NOMO-1 (cell line): ENCODE results near the gene ZNF319.

ENCODE experiments used
- DNase-seq, 2 experiments: peaks; one replicate each; lab custom pipeline; 2025; ENCODE audit not compliant: unreplicated experiment in 2 of 2; lab: John Stamatoyannopoulos, UW

Gene ZNF319

DNA sequence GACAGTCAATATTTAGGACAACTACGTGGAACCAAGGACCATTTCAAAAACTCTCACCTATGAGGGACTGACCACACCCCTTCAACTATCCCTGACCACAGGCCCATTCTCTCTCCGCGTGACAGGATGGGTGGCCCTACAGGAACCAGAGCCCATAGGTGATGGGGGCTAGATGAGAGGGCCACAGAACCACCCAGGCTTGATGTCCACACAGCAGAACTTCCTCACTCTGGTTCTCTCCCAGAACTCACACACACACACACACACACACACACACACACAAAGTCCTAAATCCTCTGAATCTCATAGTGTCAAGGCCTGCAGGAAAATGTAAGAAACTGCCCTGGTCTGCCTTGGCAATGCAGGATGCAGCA, 1.5 kb downstream of the ZNF319 start:
- no peak for DNase-seq

DNA sequence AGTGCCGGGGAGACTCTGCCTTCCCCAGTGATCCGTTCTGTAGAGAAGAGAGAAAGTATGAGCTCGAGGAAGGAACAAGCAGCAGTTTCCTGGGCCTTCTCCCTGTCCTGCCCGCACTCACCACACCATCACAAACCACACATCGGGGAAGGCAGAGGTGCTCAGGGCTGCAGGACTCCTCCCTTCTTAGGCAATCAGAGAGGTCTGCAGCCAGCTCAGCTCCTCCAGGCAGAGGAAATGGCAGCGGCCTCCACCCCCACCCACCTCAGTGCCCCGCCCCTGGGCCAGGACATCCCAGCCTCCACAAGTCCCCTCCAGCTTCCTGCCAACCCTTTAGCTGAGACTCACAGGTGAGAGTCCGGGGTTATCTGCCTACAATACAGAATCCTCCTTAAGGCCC, 2.0 kb downstream of the ZNF319 start:
- DNase-seq, result peak; percentile 58 to 75

DNA sequence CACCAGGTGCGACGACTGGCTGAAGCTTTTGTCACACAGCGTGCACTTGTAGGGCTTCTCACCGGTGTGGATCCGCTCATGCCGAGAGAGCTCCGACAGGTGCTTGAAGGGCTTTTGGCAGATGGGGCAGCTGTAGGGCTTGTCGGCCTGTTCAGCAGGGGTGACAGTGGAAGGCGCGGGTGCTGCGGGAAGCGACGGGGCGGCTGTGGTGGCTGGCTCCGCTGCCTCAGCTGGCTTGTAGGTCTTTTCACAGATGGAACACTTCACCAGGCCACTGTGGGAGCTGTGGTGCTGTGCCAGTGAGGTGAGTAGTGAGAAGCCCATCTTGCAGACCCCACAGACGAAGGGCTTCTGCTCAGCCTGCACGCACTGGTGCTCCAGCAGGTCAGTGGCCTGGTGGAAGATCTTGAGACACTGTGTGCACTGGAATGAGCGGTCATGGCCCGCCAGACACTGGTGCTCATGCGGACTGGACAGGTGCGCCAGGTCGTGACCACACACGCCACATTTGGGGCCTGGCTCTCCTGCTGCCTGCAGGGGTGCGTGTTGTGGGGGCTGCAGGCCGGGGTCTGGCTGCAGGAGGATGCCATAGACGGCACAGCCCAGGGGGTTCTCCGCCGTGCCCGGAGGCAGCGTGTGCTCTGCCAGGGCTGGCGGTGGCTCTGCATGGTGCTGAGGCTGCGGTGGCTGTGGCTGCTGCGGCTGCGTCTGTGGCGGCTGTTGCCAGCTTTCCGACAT, 2.8 kb downstream of the ZNF319 start:
- no peak for DNase-seq

DNA sequence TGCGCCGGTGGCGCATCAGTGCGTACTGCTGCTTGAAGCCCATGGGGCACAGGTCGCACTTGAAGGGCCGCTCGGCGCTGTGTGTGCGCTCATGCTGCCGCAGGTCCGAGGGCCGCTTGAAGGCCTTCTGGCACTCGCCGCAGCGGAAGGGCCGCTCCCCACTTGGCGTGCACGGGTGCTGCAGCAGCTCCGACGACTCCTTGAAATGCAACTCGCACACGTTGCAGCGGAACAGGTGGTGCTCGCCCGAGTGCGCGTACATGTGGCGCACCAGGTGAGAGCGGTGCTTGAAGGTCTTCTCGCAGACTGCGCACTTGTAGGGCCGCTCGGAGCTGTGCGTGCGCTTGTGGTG, 3.3 kb downstream of the ZNF319 start:
- no peak for DNase-seq

DNA sequence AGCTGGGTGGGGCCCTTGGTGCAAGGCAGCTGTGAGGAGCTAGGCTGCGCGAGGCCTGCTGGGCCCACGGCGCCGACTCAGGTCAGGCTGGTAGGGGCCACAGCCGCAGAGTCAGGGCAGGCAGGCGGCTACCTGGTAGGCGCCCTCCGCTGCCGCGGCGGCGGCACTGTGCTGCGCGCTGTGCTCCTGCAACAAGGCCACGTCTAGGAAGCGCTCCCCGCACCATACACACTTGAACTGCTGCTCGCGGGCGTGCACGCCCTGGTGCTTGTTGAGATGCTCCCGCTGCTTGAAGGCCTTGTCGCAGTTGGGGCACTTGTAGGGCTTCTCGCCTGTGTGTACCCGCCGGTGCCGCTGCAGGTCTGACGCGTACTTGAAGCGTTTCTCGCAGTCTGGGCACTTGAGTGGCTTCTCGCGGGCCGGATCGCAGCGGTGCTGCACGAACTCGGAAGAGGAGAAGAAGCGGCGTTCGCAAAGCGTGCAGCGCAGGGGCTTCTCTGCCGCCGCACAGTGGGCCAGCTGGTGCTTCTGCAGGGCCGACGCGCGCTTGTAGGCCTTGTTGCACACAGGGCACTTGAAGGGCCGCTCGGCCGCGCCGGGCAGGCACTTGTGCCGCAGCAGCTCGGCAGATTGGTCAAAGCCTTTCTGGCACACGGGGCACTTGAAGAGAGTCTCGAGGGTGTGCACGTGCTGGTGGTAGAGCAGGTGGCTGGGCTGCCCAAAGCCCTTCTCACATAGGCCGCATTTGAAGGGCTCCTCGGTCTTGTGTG, 3.9 kb downstream of the ZNF319 start:
- DNase-seq, result no peak

DNA sequence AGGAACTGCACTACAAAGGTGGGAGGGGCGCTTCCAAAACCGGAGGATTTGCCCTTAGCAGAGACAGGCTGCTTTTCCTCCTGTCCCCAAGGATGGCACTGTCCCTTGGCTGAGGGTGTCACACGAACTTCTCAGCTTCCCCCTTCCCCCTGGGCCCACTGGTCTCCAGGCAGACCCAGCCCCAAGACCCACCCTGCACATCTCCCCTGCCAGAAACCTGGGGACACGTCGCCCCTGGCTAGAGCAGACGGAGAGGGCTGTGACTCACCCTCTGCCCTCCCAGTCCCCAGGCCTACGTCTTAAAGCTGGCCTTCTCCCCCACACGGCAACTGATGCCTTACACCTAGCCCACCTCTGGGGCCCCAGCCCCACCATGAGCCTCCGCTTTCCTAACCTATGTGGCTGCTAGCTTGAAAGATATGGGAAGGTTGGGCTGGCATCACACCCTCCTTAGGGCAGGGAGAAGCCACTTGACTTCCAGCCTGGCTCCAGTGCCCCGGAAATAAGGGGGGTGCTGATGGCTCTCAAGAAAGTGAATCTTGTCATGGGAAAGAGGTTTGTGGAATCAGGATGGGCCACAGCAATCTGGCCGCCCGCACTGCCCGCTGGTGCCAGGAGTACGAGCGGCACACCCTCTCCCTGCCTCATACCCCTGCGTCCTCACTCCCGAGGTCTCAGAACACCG, 4.6 kb downstream of the ZNF319 start:
- DNase-seq, result no peak

DNA sequence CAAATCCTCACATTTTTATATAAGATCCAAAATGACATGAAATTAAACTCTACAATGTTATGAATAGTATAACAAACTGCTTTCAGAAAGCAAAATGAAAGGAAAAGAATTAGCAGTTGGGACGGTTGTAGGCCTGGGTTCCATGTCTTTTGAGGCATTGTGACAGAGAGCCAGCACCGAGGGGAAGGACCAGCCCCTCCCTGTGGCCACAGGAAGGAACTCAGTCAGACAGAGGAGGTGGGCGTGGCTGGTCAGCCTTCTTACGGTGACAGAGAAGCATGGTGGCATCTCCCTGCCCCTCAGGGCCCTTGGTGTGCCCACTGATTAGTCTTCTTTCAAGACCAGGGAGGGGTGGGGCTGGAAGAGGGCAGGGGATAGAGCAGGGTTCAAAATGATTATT, 5.7 kb downstream of the ZNF319 start:
- DNase-seq, result peak; percentile 76 to 80

DNA sequence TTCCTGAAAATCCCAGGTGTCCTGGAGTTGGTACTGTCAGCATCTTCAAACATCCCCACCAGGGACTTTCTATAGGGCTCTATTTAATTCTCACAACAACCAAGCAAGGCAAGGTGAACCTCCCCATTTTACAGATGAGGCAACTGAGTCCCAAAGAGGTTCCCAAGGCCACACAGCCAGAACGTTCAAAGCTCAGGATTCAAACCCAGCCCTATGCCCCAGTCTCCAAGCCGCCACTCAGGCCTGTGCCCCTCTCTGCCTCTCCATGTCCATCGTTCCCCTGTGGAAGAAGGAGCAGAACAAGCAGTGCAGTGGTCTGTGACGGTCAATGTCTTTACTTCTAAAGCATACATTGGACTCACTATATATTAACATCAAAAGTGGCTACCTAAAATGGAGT, 6.1 kb downstream of the ZNF319 start:
- no peak for DNase-seq

DNA sequence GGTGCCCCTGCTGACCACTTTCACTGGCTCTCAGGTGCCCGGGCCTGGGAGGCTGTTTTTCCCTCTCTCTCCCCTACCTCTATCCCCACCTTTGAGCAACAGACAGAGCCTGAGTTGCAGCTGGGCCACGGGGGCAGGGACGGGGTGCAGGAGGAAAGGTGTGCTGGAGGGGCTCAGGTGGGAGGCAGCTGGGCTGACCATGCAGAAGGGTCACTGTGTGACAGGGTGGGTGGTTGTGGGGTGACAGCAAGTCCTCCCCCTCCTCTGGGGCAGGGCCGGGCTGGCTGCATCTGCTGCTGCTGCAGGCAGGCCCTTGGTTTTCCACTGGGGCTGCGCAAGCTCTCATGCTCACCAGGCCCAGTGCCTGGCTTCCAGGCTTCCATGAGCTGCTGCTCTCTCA, 6.6 kb downstream of the ZNF319 start:
- DNase-seq, result no peak

DNA sequence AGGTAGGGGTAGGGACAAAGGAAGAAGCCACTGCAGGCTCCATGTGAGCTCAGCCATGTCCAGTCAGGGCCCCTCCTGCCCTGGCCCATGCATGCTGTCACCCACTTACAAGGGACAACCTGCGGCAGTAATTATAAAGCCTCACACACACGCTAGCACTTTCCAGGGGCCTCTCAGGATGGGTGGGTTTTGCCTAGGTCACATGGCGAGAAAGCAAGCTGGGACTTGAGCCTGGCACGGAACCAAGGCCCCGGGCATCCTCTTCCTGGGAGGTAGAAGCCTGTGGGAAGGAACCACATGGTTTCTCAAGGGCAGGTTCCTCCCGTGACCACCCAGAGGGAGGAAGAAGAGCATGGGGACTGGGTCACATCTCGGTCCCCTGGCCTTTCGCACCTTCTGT, 7.0 kb downstream of the ZNF319 start:
- DNase-seq, result no peak

DNA sequence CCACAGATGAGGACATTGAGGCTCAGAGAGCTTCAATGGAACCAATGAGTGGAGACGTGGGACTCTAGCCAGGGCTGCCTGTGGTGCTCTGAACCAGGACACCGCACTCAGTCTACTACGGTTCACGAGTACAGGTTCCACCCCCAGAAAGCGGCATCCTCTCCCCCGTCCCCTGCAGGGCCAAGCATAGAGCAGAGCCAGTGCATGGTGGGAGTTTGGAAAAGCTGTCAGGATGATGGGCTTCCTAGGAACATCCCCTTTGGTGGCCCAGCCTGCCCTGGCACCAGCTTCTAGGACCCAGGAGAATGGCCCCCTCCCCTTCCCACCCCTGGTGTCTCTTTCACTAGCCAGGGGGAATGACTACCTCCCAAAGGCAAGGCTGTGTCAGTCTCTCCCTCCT, 8.4 kb downstream of the ZNF319 start:
- DNase-seq, result no peak

DNA sequence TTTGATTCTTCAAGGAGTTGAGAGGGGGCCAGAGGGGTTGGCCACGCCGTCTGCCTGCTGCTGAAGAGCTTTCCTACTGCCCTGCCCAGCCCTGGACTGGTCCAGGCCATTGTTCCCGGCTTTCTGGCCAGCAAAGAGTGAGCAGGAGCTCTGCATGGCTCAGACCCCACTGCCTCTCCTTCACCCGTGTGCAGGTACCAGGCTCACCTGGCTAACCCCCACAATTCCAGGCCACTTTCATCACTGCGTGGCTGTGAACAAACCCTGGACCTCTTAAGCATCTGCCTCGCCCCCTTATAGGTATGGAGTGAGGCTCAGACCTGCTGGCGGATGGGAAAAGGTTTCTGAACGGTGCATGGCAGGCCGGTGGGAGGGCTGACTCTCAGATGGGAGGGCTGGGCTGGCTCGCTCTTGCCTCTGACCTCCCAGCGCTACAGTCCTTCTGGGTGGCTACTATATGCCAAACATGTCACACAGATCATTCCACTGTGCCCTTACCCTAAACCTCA, 8.9 kb downstream of the ZNF319 start:
- DNase-seq, result no peak

DNA sequence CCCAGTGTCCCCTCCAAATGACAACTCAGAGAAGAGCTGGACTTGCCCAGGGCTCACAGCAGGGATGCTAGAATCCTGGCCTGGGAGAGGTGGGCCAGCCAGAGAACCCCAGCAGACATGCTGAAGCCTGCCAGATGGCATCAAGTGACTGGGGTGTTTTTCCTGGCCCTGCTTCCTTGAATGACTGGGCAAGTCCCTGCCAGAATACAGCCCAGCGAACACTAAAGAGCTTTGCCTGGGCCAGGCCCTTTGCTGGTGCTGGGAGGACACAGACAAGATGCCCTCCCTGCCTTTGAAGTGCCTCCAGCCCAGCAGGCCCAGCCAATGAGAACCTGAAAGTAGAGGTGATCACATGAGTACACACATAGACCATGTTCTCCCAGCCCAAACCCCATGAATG, 11.5 kb downstream of the ZNF319 start:
- no peak for DNase-seq

DNA sequence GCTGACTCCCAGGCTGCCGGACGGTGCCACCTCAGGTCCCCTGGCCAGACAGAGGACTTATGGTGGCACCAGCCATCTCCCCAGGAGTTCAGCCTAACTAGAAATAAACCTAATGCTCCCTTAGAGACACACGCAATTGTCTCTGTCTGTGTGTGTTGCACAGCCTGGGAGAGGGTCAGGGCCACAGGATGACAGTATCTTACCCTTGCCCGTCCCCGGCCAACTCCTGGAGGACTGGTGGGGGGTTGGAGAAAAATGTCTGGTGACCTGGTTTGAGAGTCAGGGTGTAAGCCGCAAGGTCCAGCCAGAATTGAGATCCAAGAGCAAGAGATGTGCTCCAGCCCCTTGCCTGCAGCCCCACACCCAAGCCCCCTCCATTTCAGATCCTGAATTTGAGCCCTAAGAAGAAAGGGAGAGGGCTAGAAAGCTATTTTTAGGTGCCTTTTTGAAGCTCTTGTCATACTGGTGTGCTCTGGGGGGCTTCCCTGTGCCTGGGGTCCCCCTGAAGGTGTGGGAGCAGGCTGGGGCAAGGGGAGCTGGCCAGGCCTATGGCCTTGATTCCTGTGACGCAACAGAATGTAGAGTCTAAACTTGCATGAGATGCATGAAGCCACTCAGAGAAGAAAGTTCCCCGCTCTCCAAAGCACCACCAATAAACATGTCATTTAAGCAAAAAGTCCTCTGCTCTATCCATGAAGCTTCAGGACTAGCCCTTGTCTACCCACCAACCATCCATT, 12.9 kb downstream of the ZNF319 start:
- no peak for DNase-seq

DNA sequence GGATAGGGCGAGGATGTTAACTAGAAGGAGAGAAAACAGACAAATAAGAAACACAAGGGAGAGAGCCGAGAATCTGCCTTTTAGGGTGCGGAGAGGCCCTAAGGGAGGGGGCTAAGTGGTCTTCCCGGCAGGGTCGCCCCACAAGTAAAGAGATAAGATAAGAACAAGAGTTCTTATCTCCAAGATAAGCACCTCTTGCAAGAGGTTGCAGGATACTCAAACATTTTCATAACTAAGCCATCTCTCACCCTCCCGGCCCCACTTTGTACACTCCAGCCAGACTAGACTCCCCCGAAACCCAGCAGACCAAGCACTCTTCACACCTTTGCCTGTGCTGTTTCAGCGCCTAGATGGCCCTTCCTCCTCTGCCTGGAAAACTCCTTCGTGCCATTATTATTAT, 14.3 kb downstream of the ZNF319 start:
- DNase-seq, result no peak

DNA sequence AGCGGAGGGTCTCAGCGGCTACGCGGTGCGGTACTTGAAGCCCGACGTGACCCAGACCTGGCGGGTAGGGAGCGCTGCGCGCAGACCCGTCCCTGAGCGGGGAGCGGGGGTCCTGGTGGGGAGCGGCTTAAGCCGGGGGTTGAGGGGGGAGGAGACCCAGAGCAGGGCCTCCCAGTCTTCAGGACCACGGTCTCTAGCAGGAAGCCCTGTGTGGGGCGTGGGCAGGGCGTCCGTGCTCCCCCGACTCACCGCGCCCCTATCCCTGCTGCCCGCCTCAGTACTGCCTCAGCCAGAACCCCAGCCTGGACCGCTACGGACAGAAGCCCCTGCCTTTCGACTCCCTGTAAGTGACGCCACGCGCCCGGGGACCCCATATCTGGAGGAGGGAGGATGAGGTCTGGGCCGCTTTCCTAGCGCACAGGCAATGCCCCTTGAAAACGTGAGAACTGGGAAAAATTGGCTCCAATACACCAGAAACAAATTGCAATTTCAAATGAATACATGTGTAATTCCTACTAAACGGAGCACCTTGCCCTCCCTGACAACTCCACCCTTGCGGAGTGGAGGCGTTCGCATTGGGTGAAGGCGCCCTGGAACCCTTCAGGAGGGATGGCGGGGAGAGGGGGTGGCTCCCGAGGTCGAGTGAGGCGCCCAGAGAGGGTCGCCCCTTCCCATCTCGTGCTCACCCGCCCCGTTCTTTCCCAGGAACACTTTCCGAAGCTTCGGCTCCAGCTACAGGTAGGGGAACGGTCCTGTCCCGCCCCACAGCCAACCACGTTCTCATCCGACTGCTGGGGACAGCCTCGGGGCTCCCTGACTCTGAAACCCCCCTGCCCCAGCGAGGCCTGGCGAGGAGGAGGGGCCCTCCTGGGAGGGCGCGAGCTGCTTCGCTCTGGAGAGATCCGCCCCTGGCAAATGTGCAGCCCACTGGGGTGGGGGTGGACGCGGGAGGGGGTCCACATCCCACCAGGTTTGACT, 15.0 kb downstream of the ZNF319 start:
- no peak for DNase-seq

DNA sequence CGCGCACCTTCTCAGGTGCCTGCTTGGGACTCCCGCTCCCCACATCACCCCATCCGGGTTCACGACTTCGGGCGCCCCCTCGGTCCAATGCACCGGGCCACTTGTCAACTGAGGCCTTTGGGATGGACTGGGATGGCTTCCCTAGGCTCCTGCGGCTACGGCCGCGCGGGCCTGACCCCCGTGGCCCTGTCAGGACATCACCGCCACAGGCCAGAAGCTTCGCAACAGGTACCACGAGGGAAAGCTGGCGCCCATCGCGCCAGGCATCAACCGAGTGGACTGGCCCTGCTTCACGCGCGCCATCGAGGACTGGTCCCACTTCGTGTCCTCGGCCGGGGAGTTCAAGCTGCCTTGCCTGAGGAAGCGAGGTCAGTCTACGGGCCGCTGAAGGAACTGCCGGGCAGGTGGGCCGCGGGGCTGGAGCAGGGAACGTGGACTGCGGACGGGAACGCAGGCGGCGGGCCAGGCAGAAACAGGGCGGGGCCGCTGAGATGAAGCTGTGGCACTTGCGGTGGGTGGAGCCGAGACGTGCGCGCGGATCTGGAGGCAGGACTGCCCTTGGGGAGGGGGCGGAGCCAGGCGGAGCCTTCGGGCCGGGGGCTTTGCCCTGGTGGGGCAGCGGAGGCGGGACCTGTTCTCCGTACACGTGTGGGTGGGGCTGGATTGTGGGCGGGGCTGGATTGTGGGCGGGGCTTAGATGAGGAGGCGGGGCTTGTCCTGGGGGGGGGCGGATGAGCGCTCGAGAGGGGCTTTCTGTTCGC, 15.8 kb downstream of the ZNF319 start:
- peak; percentile 20 to 52 for DNase-seq

DNA sequence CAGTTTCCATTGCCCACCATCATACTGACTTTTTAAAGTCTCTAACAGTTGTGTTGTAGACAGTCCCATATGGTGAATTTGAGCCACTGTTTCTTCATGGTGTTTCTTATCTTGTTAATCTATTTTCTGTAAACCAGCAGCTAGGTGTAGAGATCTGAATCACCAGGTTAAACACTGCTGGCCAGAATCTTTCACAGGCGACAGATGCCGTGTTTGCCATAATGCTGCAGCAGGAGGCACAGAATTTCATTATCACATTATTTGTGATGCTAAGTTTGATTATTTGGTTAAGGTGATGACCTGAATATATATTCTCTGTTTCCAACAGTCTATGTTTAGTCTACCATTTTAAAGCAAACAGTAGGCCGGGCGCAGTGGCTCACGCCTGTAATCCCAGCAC, 18.1 kb downstream of the ZNF319 start:
- DNase-seq, result no peak

DNA sequence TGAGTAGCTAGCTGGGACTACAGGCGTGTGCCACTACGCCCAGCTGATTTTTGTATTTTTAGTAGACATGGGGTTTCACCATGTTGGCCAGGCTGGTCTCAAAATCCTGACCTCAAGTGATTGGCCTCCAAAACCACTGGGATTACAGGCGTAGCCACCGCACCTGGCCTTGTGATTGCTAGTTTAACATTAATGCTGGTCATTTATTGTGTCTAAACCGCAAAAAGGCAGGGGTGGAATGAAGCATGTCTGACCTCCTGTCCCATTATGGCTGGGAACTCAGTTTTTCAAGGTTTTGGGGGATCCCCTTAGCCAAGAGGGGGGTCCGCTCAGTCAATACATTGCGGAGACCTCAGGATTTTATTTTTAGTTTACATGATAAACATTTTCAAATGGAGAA, 18.8 kb downstream of the ZNF319 start:
- DNase-seq, result no peak
